Non-pigmented ciliary epithelial cell (primary cell): ENCODE measurements around the gene MAPK6.

Source experiments
- DNase-seq: peaks from one replicate; pipeline ENCODE4 v3.0.0-alpha.2; 2010; ENCODE audit warnings: low read depth

The MAPK6 gene

DNA sequence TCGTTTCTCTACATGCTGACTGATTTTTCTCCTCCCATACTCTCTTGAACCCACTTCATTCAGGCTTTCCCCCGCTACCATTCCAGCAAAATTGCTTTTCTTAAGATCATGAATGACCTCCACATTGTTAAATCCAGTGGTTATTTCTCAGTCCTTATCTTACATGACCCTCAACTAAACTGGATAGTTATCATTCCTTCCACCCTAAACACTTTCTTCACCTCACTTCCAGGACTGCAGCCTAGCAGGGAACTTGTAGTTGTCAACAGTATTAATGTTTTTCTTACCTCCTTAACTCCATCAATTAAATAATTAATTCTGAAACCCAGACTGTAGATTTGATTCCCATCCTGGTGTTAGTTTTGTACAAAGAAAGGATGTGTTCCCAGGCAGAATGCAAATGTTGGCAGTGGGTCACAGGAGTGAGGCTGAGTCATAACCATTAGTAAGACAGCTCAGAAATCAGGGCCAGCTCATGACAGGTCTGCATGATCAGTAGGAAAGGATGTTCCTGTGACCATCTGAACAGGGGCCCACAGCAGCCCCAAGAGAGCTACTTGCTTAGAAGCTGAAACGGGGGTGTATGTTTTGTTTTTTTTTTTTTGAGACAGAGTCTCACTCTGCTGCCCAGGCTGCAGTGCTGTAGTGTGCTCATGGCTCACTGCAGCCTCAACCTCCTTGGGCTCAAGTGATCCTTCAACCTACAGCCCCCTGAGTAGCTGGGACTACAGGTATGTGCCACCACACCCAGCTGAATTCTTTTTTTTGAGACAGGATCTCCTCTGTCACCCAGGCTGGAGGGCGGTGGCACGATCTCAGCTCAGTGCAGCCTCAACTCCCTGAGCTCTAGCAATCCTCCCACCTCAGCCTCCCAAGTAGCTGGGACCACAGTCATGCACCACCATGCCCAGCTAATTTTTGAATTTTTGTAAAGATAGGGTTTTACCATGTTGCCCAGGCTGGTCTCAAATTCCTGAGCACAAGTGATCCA lies 84.5 kb downstream of the MAPK6 start:
- DNase-seq = peak; percentile 88

DNA sequence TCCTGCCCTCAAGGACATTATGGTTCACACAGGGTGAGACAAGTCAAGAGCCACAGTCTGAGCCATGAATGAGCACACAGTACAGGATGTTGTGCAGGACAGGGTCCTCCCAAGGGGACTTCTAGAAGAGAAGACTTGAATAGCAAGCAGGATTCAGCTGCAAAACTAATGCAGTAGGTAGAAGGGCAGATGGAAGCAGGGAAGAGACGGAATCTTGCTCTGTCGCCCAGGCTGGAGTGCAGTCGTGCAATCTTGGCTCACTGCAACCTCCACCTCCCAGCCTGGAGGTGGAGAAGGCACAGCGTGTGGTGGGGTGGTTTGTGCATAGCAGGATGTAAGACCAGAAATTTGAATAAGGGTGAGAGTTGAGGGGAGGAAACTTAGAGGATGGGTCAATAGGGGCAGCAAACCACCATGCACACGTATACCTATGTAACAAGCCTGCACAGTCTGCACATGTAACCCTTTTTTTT lies 85.5 kb downstream of the MAPK6 start:
- no peak for DNase-seq

DNA sequence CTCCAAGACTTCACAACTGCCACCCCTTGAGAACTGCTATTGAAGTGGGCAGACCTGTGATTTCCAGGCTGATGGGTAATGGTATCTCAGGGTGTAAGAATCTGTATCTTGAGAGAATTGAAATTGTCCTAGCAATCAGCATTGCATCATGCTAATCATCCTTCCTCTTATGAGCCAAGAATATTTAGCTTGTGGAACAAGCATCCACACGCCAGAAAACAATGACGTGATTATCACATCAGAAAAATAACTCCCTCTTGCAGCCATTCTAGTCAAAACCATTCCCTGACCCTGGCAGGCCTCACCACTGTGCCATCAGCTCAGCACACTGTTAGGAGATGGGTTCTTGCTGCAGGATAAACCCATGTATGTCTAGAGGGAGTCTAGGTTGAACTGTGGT lies 86.8 kb downstream of the MAPK6 start:
- no peak for DNase-seq

DNA sequence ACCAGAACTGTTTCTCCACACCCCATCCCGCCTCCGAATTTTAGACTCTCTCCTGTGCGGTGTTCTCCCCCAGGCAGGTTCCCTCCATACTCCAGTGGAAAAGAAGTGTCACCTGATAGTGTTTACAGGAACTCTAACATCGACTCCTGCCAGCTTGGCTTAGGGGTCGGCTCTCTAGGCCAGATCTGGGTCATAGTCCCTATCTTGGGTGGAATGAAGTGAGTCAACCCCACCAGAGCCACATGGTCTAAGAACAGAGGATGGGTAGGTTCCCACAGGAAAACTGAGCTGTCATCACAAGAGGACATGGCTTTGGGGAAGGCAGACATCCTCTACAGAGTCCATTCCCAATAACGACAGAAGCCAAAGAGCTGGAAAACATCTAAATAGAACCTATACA lies 87.6 kb downstream of the MAPK6 start:
- DNase-seq = no peak

DNA sequence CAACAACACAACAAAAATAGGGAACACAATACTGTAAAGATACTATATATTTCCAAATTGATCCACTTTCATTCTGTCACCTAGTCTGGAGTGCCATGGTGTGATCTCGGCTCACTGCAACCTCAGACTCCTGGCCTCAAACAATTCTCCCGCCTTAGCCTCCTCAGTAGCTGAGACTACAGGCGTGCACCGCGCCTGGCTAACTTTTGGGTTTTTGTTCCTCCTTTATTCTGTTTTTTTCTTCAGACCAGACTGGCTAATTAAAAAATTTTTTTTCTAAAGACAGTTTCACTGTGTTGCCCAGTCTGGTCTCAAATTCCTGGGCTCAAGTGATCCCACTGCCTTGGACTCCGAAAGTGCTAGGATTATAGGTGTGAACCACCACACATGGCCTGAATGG lies 88.2 kb downstream of the MAPK6 start:
- DNase-seq = no peak

DNA sequence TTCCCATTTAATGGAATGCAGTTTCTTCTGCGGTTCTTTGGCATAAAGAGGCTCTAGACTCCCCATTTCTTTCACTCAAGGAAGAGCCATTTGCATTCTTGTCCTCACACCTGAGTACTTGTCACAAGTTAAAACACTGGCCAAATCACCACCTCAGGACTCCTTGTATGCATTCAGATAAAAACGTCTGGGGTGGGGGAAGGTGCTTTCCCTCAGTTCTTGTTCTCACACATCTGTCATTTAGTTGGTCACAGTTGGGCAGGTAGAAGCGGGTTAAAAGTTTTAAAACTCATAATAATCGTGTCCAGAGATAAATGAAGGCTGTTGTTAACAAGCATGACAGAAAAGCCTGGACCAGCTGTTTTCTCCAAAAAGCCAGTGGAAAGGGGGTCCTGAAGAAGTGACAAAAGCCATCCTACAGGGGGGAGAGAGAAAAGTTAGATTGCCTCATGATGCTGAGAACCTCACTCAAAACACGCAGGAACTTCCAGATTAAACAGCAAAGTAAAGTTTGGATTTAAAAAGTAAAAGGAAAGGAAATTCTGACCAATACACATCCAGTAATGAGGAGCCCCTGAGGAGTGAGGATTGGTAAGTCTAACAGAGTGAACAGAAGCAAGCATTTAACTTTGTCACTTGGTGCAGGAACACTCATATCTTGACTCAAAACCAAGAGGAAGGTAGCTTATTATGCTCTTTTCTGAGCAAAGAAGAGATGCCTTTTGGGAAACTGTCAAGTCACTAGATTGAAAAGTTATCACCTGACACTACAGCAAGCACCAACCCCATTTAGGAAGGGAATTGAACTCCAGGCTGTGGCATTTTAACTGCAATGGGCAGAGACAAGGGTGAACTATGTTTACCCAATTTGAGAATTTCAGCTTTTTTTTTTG lies 90.8 kb downstream of the MAPK6 start:
- no peak for DNase-seq

DNA sequence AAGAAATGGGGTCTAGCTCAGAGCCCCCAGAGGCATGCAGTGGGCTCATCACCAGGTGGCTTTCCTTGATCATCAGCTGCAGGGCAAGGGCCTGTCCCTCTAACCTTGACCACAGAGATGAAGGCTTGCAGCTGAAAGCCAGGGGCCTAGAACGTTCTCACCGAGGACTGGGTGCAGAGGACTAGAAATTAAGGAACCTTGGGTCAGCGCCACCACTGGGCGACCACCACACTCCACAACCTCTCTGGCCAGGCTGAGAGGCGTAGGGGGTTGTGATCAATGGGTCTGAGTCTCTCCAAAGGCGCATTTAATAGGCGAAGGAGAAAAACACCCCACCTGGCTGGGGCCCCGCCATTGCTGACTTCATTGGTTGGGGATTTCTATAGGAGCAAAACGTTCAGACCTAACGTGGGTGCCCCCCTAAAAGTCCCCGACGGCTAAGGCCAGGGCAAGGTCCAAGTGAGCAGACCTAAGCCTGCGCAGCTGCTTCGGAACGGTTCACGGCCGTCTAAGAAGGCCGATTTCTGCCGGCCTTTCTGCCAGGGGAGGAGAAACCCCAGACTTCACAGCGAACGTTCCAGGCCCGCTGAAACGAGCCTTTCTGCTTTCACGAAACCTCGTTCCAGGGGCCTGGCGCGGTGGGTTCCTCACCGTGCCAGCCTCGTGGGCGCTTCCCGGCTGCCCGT lies 92.6 kb downstream of the MAPK6 start:
- no peak for DNase-seq

DNA sequence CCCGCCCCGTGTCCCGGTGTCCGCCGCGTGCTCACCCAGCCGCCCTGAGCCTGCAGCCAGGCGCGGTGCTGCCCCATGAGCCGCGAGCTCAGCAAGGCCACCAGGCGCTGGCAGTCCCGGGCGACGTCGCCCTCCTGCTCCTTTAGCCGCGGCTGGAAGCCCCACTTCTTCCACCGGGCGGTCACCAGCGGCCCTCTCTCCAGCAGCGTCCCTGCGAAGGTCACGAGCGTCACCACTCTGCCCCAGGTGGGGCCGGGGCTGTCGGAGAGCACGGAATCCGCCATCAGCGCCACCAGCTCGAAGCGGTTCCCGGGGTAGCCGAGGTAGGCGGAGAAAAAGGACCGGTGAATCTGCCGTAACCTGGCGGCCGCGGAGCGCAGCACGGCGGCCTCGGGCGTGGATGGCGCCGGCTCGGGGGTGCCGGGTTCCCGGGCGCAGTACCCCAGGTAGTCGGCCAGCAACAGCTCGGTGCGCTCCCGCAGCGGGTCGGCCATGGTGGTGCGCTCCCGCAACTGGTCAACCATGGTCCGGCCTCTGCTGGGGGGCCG lies 93.3 kb downstream of the MAPK6 start:
- DNase-seq = no peak

DNA sequence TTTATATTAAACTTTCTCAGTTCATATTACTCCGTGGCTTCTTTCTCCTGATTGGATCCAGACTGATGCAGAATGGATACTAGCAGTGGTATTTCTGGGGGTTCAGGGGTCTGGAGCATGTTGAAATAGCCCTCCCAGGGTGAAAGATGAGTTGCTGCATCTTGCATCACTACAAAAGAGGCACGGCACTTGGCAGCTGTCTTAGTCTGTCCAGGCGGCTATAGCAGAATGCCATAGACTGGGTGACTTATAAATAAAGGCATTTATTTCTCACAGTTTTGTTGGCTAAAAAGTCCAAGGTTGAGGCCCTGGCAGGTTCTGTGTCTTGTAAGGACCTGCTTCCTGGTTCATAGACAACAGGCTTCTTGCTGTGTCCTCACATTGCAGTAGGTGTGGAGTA lies 94.2 kb downstream of the MAPK6 start:
- no peak for DNase-seq

DNA sequence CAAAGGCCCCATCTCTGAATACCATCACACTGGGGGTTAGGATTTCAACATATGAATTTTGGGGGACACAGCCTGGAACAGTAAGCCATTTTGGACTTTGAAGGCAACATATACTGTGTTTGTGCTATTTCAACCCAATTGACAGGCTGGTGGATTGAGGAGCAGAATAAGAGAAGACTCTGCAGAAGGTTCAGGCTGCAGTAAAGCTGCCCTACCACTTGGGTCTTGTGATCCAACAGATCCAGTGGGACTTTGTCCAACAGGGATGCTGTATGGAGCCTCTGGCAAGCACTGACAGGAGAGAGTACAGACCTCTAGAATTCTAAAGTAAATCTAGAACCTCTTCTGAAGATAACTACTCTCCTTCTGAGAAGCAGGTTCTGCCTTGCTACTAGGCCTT lies 94.7 kb downstream of the MAPK6 start:
- DNase-seq = no peak

DNA sequence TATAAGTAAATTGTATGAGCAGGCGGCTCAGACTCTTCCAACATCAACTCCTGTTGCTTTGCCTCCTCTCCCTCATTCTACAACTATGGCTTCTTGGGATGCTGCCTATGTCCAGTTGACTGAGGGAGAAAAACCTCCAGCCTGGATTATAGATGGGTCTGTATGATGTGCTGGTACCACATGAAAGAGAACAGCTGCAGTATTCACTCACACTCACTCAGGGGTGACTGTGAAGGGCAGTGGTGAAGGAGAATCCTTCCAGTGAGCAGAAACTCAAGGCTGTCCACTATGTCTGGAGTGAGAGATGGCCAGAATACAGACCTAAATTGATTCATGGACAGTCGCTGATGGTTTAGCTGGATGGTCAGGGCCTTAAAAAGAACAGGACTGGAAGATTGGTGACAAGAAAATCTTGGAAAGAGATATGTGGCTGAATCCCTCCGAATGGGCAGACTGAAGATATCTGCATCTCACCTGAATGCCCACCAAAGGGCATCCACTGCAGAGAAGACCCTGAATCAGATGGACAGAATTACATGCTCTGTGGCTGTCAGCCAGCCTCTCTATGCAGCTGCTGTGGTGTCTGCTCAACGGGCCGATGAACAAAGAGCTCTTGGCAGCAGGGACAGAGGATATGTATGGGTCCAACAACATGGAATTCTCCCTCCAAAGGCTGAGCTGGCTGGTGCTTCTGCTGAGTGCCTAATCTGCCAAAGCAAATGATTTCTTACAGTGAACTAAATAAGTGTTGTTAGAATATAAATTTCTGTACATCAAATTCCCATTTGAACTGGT lies 95.4 kb downstream of the MAPK6 start:
- DNase-seq = no peak

DNA sequence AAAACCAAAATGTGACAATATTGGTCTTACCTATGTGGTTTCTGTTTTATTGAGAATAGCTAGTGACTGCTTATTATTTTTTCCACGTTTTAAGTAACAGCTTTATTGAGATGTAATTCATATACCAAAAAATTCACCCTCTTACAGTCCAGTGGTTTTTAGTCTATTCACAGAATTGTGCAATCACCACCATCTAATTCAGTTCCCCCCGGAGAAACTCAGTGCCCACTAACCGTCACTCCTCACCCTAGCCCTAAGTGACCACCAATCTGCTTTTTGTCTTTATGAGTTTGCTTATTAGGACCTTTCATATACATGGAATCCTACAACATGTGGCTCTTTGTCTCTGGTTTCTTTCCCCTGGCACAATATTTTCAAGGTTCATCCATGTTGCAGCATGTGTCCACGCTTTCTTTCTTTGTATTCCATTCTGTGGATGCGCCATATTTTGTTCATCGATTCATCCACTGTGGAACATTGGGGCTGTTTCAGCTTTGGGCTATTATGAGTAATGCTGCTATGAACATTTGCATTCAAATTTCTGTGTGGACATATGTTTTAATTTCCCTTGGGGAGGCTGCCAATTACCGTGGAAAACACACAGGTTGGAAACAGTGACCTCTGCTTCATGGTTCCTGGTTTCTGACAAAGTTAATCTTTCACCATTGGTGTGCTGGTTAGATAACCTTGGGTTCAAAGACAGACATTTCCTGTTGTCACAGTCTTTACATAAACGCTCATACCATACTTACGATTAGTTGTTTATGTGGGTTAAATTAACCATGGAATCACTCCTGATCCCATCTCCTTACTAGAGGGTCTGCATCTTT lies 96.8 kb downstream of the MAPK6 start:
- DNase-seq = no peak
